MM.1S (cell line): ENCODE results near the gene MED27.
"Not testable (repeated sequence)": the region's sequence is repeated elsewhere in the genome, so short reads cannot be mapped to it uniquely, and the experiment has no call there.

Experiments used
- DNase-seq: peaks from one replicate; pipeline ENCODE4 v3.0.0-alpha.2; 2015
- H2AFZ ChIP-seq: fragments of 300-600 bp; sonication (generic); 2 replicates; pipeline ENCODE4 v1.6.0; 2016; ENCODE audit warnings: antibody characterized with exemption, low read length
- H3F3A ChIP-seq: fragments of 300-600 bp; sonication (generic); 2 replicates; pipeline ENCODE4 v1.6.1; 2016; ENCODE audit warnings: mild to moderate bottlenecking, antibody characterized with exemption, low read length, moderate library complexity, mixed read lengths; ENCODE audit not compliant: insufficient read depth
- H3K27ac ChIP-seq: fragments of 300-600 bp; sonication (generic); 2 replicates; pipeline ENCODE4 v1.5.1; 2016; ENCODE audit warnings: mild to moderate bottlenecking, low read length
- H3K27me3 ChIP-seq: fragments of 300-600 bp; sonication (generic); replicated peaks from 2 replicates; pipeline ENCODE4 v1.6.0; 2016; ENCODE audit warnings: low read length; ENCODE audit not compliant: insufficient read depth
- H3K36me3 ChIP-seq: fragments of 300-600 bp; sonication (generic); replicated peaks from 2 replicates; pipeline ENCODE4 v1.6.1; 2016; ENCODE audit warnings: mild to moderate bottlenecking, low read length, mixed read lengths; ENCODE audit not compliant: insufficient read depth
- H3K4me1 ChIP-seq: fragments of 300-600 bp; sonication (generic); 2 replicates; pipeline ENCODE4 v1.6.1; 2016; ENCODE audit warnings: low read length, mixed read lengths
- H3K4me2 ChIP-seq: fragments of 300-600 bp; sonication (generic); 2 replicates; pipeline ENCODE4 v1.6.0; 2016; ENCODE audit warnings: low read depth, low read length
- H3K4me3 ChIP-seq: fragments of 300-600 bp; sonication (generic); 2 replicates; pipeline ENCODE4 v1.5.1; 2016; ENCODE audit warnings: low read length, mixed read lengths
- H3K79me2 ChIP-seq: fragments of 300-600 bp; sonication (generic); 2 replicates; pipeline ENCODE4 v1.6.1; 2016; ENCODE audit warnings: mixed run types, low read length, mixed read lengths
- H3K9ac ChIP-seq: fragments of 300-600 bp; sonication (generic); 2 replicates; pipeline ENCODE4 v1.6.1; 2016; ENCODE audit warnings: low read length, mixed read lengths
- H3K9me2 ChIP-seq: fragments of 300-600 bp; sonication (generic); replicated peaks from 2 replicates; pipeline ENCODE4 v1.6.1; 2016; ENCODE audit warnings: mild to moderate bottlenecking, low read length, mixed read lengths; ENCODE audit not compliant: insufficient read depth
- H3K9me3 ChIP-seq: fragments of 300-600 bp; sonication (generic); replicated peaks from 2 replicates; pipeline ENCODE4 v1.6.1; 2016; ENCODE audit warnings: mild to moderate bottlenecking, low read length, mixed read lengths; ENCODE audit not compliant: insufficient read depth
- H4K20me1 ChIP-seq: fragments of 300-600 bp; sonication (generic); 2 replicates; pipeline ENCODE4 v1.6.1; 2016; ENCODE audit warnings: mild to moderate bottlenecking, low read length, moderate library complexity, mixed read lengths; ENCODE audit not compliant: insufficient read depth
- EZH2 ChIP-seq: fragments of 300-600 bp; sonication (generic); optimal IDR thresholded peaks from 2 replicates; pipeline ENCODE3; 2017; ENCODE audit warnings: low read depth, mild to moderate bottlenecking, antibody characterized with exemption, low read length, mixed read lengths
- EZH2phosphoT487 ChIP-seq: fragments of 300-600 bp; sonication (generic); IDR thresholded peaks from 2 replicates; pipeline ENCODE4 v1.6.1; 2018; ENCODE audit warnings: antibody characterized with exemption, low read length
- TF ChIP-seq, protein P1 (sequence below): fragments of 300-600 bp; sonication (generic); IDR thresholded peaks from 2 replicates; pipeline ENCODE4 v1.5.1; 2016; ENCODE audit warnings: antibody characterized with exemption, low read length, mixed read lengths

MED27 gene

DNA sequence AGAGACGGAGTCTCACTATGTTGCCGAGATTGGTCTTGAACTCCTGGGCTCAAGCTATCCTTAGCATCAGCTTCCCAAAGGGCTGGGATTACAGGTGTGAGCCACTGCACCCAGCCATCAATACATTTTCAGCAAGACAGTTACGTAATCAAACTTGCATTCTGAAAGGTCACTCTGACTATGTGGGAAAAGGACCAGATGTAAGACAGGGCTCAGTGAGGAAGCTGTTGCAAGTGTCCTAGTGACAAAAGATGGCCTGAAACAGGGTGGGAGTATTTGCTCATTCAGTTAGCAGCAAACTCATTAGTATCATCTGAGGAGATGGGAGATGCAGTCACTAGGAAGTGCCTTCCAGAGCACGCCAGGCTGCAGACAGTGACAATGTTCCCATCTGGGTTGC lies 16.9 kb downstream of the MED27 start:
- no peak overlapping the region for H3K4me3 ChIP-seq
- no peaks in the 10 kb centered on the region for H3F3A ChIP-seq
- no peak overlapping the region for H3K4me2 ChIP-seq
- no peaks in the 10 kb centered on the region for H3K4me1 ChIP-seq
- H3K79me2 ChIP-seq: peaks cover 38% of the 10 kb centered on the region
- H3K9me3 ChIP-seq: no peaks in the 10 kb centered on the region
- no peaks in the 10 kb centered on the region; the same call in 1 of the 2 replicates for H3K36me3 ChIP-seq
- no peaks in the 10 kb centered on the region for H3K27me3 ChIP-seq
- H3K27ac ChIP-seq: no peak overlapping the region
- H2AFZ ChIP-seq: no peak overlapping the region
- TF ChIP-seq EZH2phosphoT487: no peak
- TF ChIP-seq, protein P1, sequence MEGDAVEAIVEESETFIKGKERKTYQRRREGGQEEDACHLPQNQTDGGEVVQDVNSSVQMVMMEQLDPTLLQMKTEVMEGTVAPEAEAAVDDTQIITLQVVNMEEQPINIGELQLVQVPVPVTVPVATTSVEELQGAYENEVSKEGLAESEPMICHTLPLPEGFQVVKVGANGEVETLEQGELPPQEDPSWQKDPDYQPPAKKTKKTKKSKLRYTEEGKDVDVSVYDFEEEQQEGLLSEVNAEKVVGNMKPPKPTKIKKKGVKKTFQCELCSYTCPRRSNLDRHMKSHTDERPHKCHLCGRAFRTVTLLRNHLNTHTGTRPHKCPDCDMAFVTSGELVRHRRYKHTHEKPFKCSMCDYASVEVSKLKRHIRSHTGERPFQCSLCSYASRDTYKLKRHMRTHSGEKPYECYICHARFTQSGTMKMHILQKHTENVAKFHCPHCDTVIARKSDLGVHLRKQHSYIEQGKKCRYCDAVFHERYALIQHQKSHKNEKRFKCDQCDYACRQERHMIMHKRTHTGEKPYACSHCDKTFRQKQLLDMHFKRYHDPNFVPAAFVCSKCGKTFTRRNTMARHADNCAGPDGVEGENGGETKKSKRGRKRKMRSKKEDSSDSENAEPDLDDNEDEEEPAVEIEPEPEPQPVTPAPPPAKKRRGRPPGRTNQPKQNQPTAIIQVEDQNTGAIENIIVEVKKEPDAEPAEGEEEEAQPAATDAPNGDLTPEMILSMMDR: no peak
- H3K9ac ChIP-seq: no peak overlapping the region
- H4K20me1 ChIP-seq: no peaks in the 10 kb centered on the region
- no peaks in the 10 kb centered on the region for H3K9me2 ChIP-seq
- no peak for DNase-seq

DNA sequence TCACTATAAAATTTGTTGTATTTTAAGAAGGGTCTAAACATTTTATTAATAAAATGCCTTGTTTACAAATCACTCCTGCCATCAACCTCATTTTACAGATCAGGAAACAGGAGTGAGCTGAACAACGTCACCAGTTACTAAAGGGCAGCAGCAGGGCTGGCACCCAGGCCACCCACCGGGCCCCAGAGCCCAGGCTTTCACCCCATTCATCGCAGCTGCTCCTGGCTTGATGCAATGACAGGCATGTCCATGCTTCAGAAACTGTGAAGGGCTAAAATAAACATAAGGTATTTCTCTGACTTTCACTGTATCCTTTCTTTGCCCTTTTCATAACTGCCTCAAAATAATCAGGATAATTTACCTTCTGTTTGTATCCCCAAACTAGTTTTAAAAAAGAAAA lies 18.1 kb downstream of the MED27 start:
- Histone ChIP-seq H3K9ac (no peak overlapping the region), H3K27ac (no peak overlapping the region), H4K20me1 (no peaks in the 10 kb centered on the region), H3K4me3 (no peak overlapping the region), H3K4me1 (no peaks in the 10 kb centered on the region), H2AFZ (no peak overlapping the region), H3K4me2 (no peak overlapping the region), H3K79me2 (peaks cover 50% of the 10 kb centered on the region), H3K9me3 (no peaks in the 10 kb centered on the region), H3K9me2 (no peaks in the 10 kb centered on the region), H3K27me3 (no peaks in the 10 kb centered on the region), H3F3A (no peaks in the 10 kb centered on the region), H3K36me3 (no peaks in the 10 kb centered on the region; the same call in 1 of the 2 replicates)
- no peak for DNase-seq
- TF ChIP-seq EZH2: no peak
- no peak for TF ChIP-seq EZH2phosphoT487
- TF ChIP-seq, protein P1: no peak

GRCh38 chr9:132059361-132059760 lies 20.3 kb downstream of the MED27 start:
- H3K9me3 ChIP-seq: no peaks in the 10 kb centered on the region
- H3K4me2 ChIP-seq: no peak overlapping the region
- no peaks in the 10 kb centered on the region for H3K36me3 ChIP-seq
- peaks cover 47% of the 10 kb centered on the region for H3K79me2 ChIP-seq
- no peak overlapping the region for H2AFZ ChIP-seq
- H4K20me1 ChIP-seq: no peaks in the 10 kb centered on the region
- no peaks in the 10 kb centered on the region for H3K4me1 ChIP-seq
- H3K27ac ChIP-seq: no peak overlapping the region
- no peak for DNase-seq
- no peaks in the 10 kb centered on the region for H3F3A ChIP-seq
- H3K27me3 ChIP-seq: no peaks in the 10 kb centered on the region
- TF ChIP-seq, protein P1: no peak
- H3K9me2 ChIP-seq: no peaks in the 10 kb centered on the region
- no peak overlapping the region for H3K4me3 ChIP-seq
- no peak overlapping the region for H3K9ac ChIP-seq

- H3K4me1 ChIP-seq, DNase-seq, H3K27me3 ChIP-seq, H3K9me2 ChIP-seq, H3K9me3 ChIP-seq, H3K4me2 ChIP-seq, H3F3A ChIP-seq, H3K36me3 ChIP-seq, H4K20me1 ChIP-seq, H2AFZ ChIP-seq, H3K4me3 ChIP-seq, H3K27ac ChIP-seq, H3K9ac ChIP-seq: not testable (repeated sequence)
- H3K79me2 ChIP-seq: peaks cover 44% of the 10 kb centered on the region
Measured at GRCh38 chr9:132058226-132058625, 21.4 kb downstream of the MED27 start.
